ENCODE results near the gene MSANTD1. TPM values are rescaled to one million over a fixed set of nuclear protein-coding genes. Genes with fewer than 3 reads are reported as not detected.

The MSANTD1 gene
- total RNA-seq, 1 donor from 2014 or later, result 1.6 TPM

GRCh38 chr4:3219761-3220475 is 29.0 kb upstream of the MSANTD1 start:
- DNase-seq (ENCODE audit: low read depth) (no peak), FAIRE-seq (no peak)
- H3K36me3 ChIP-seq (ENCODE audit: insufficient read depth, low read length), result peaks cover 44% of the 10 kb centered on the region
- Mint-ChIP-seq H3K27ac (ENCODE audit: unreplicated experiment) (no peak overlapping the region), H3K27me3 (ENCODE audit: low read depth, unreplicated experiment) (no peaks in the 10 kb centered on the region), H3K4me1 (ENCODE audit: low read depth, unreplicated experiment) (no peaks in the 10 kb centered on the region), H3K9me3 (ENCODE audit: unreplicated experiment) (no peaks in the 10 kb centered on the region), H3K4me3 (ENCODE audit: unreplicated experiment) (no peak overlapping the region), H3K36me3 (ENCODE audit: low read depth, unreplicated experiment) (peaks cover 35% of the 10 kb centered on the region)
- H4K20me1 ChIP-seq (ENCODE audit: insufficient read depth, low read length), result no peaks in the 10 kb centered on the region
- H3K4me2 ChIP-seq (ENCODE audit: low read length), result no peak overlapping the region
- H3K27me3 ChIP-seq (ENCODE audit: insufficient read depth, low read length), result no peaks in the 10 kb centered on the region
- H3K9ac ChIP-seq (ENCODE audit: low read length), result no peak overlapping the region
- TF ChIP-seq CTCF (IDR thresholded peaks at IDR 0.05; ENCODE audit: insufficient read depth, low read depth, low read length) (no peak), EZH2 (IDR thresholded peaks at IDR 0.05; ENCODE audit: insufficient read depth, low read length) (no peak)
- H3K9me3 ChIP-seq (ENCODE audit: insufficient read depth, low read depth, low read length), result no peaks in the 10 kb centered on the region
- no peak overlapping the region for H2AFZ ChIP-seq (ENCODE audit: low read depth, low read length)
- H3K4me1 ChIP-seq (ENCODE audit: insufficient read depth, low read length), result no peaks in the 10 kb centered on the region
- H3K27ac ChIP-seq (ENCODE audit: low read depth, low read length), result no peak overlapping the region
- H3K79me2 ChIP-seq (ENCODE audit: insufficient read depth, low read length), result no peaks in the 10 kb centered on the region
- no peak overlapping the region for H3K4me3 ChIP-seq (ENCODE audit: insufficient read depth, low read depth, low read length)

- no peak overlapping the region for H2AFZ ChIP-seq (ENCODE audit: low read depth, low read length)
- H3K4me3 ChIP-seq (ENCODE audit: insufficient read depth, low read depth, low read length), result no peak overlapping the region
- H3K27me3 ChIP-seq (ENCODE audit: insufficient read depth, low read length), result no peaks in the 10 kb centered on the region
- no peak overlapping the region for H3K9ac ChIP-seq (ENCODE audit: low read length)
- no peaks in the 10 kb centered on the region for H3K4me1 ChIP-seq (ENCODE audit: insufficient read depth, low read length)
- H3K9me3 ChIP-seq (ENCODE audit: insufficient read depth, low read depth, low read length), result no peaks in the 10 kb centered on the region
- FAIRE-seq (no peak), DNase-seq (ENCODE audit: low read depth) (no peak)
- H3K79me2 ChIP-seq (ENCODE audit: insufficient read depth, low read length), result no peaks in the 10 kb centered on the region
- peaks cover 37% of the 10 kb centered on the region for H3K36me3 ChIP-seq (ENCODE audit: insufficient read depth, low read length)
- H4K20me1 ChIP-seq (ENCODE audit: insufficient read depth, low read length), result no peaks in the 10 kb centered on the region
- no peak overlapping the region for H3K27ac Mint-ChIP-seq (ENCODE audit: unreplicated experiment)
- no peak overlapping the region for H3K4me3 Mint-ChIP-seq (ENCODE audit: unreplicated experiment)
- H3K4me2 ChIP-seq (ENCODE audit: low read length), result no peak overlapping the region
- no peaks in the 10 kb centered on the region for H3K4me1 Mint-ChIP-seq (ENCODE audit: low read depth, unreplicated experiment)
- H3K36me3 Mint-ChIP-seq (ENCODE audit: low read depth, unreplicated experiment), result peaks cover 35% of the 10 kb centered on the region
- no peak overlapping the region for H3K27ac ChIP-seq (ENCODE audit: low read depth, low read length)
- TF ChIP-seq EZH2 (IDR thresholded peaks at IDR 0.05; ENCODE audit: insufficient read depth, low read length) (no peak), CTCF (IDR thresholded peaks at IDR 0.05; ENCODE audit: insufficient read depth, low read depth, low read length) (no peak)
- no peaks in the 10 kb centered on the region for H3K27me3 Mint-ChIP-seq (ENCODE audit: low read depth, unreplicated experiment)
- H3K9me3 Mint-ChIP-seq (ENCODE audit: unreplicated experiment), result no peaks in the 10 kb centered on the region
Observed at GRCh38 chr4:3220476-3221183, 28.3 kb upstream of the MSANTD1 start.

GRCh38 chr4:3221184-3221494 is 27.8 kb upstream of the MSANTD1 start:
- DNase-seq (ENCODE audit: low read depth) (no peak), FAIRE-seq (no peak)
- Mint-ChIP-seq H3K27me3 (ENCODE audit: low read depth, unreplicated experiment) (no peaks in the 10 kb centered on the region), H3K4me1 (ENCODE audit: low read depth, unreplicated experiment) (no peaks in the 10 kb centered on the region), H3K4me3 (ENCODE audit: unreplicated experiment) (no peak overlapping the region), H3K9me3 (ENCODE audit: unreplicated experiment) (no peaks in the 10 kb centered on the region), H3K36me3 (ENCODE audit: low read depth, unreplicated experiment) (peaks cover 34% of the 10 kb centered on the region), H3K27ac (ENCODE audit: unreplicated experiment) (no peak overlapping the region)
- no peaks in the 10 kb centered on the region for H4K20me1 ChIP-seq (ENCODE audit: insufficient read depth, low read length)
- no peak overlapping the region for H2AFZ ChIP-seq (ENCODE audit: low read depth, low read length)
- no peaks in the 10 kb centered on the region for H3K27me3 ChIP-seq (ENCODE audit: insufficient read depth, low read length)
- peaks cover 33% of the 10 kb centered on the region for H3K36me3 ChIP-seq (ENCODE audit: insufficient read depth, low read length)
- no peaks in the 10 kb centered on the region for H3K79me2 ChIP-seq (ENCODE audit: insufficient read depth, low read length)
- no peak overlapping the region for H3K27ac ChIP-seq (ENCODE audit: low read depth, low read length)
- H3K4me2 ChIP-seq (ENCODE audit: low read length), result no peak overlapping the region
- H3K4me3 ChIP-seq (ENCODE audit: insufficient read depth, low read depth, low read length), result no peak overlapping the region
- TF ChIP-seq CTCF (IDR thresholded peaks at IDR 0.05; ENCODE audit: insufficient read depth, low read depth, low read length) (no peak), EZH2 (IDR thresholded peaks at IDR 0.05; ENCODE audit: insufficient read depth, low read length) (no peak)
- H3K4me1 ChIP-seq (ENCODE audit: insufficient read depth, low read length), result no peaks in the 10 kb centered on the region
- H3K9me3 ChIP-seq (ENCODE audit: insufficient read depth, low read depth, low read length), result no peaks in the 10 kb centered on the region
- no peak overlapping the region for H3K9ac ChIP-seq (ENCODE audit: low read length)
